H1 (cell line): ENCODE data around the gene TUG1. TPM values are rescaled to one million over a fixed set of nuclear protein-coding genes. Genes with fewer than 3 reads are reported as not detected.
A peak's percentile ranks its signal among the peaks of the same experiment; 100 is the strongest.

Experiments
- ATF2 ChIP-seq: IDR thresholded peaks from 2 replicates; pipeline ENCODE4 v1.6.1; 2012; ENCODE audit warnings: low read length, inconsistent platforms
- CHD7 ChIP-seq: fragments of 300-600 bp; sonication (generic); IDR thresholded peaks from 2 replicates; pipeline ENCODE4 v1.7.1; 2012; ENCODE audit warnings: low read length, moderate library complexity, mild to moderate bottlenecking, inconsistent platforms; ENCODE audit not compliant: insufficient replicate concordance
- POLR2A ChIP-seq, 2 experiments: IDR thresholded peaks; 1 replicate in 1 of 2; 2 replicates in 1 of 2; pipeline ENCODE4 v1.6.1; 2011; ENCODE audit warnings: low read depth in 2 of 2, low read length in 2 of 2, mild to moderate bottlenecking in 2 of 2; ENCODE audit errors: control extremely low read depth in 1 of 2
- RAD21 ChIP-seq, 2 experiments: IDR thresholded peaks in 1 of 2; conservative IDR thresholded peaks in 1 of 2; 2 replicates each; pipeline ENCODE4 v1.6.1; 2011; ENCODE audit warnings: low read depth in 2 of 2, low read length in 2 of 2, improper control_type of control experiment in 1 of 2, inconsistent platforms in 1 of 2, mild to moderate bottlenecking in 1 of 2, moderate library complexity in 1 of 2
- RBBP5 ChIP-seq: IDR thresholded peaks from 2 replicates; pipeline ENCODE4 v1.7.1; 2012; ENCODE audit warnings: low read depth, mild to moderate bottlenecking, inconsistent platforms, low read length, moderate library complexity, borderline replicate concordance
- SP2 ChIP-seq: IDR thresholded peaks from 2 replicates; pipeline ENCODE4 v1.6.1; 2012; ENCODE audit warnings: mild to moderate bottlenecking, low read length, inconsistent platforms
- TEAD4 ChIP-seq: IDR thresholded peaks from 2 replicates; pipeline ENCODE4 v1.6.1; 2012; ENCODE audit warnings: low read depth, low read length, inconsistent platforms, mixed read lengths
- polyA plus RNA-seq, 7 experiments: library from polyadenylated mRNA; depleted of rRNA in 3 of 7; stranded (reverse) in 5 of 7; unstranded in 2 of 7; fragments of >200 nt in 5 of 7; fragments of 200-250 nt in 2 of 7; gene quantifications; 1 replicate in 5 of 7; 2 replicates in 1 of 7; 4 replicates in 1 of 7; pipeline versions ENCODE4 v1.2.1 to v1.2.3, GENCODE V29; 2011 to 2013; ENCODE audit warnings: missing spikeins in 2 of 7, mixed read lengths in 2 of 7
- total RNA-seq: library from RNA; stranded (reverse); fragmentation: NEBNext Ultra II Directional; extraction: Animal tissue kit (Norgen Biotek cat#: 25700); gene quantifications from 2 replicates; pipeline ENCODE4 v1.2.1, GENCODE V29; 2021

TUG1 gene
- total and polyA plus RNA-seq, 2 of the 8 experiments (the other 6 are each of a cell fraction or from before 2014, with no cell fraction given) = 119 to 129 TPM

GRCh38 chr22:30968015-30968923 is 796 bp upstream of the TUG1 start, which contains the start of gene MORC2 (continued):
- TF ChIP-seq CHD7 (no peak), RAD21 (IDR thresholded peaks at IDR 0.05 in 1 of 2, conservative IDR thresholded peaks at IDR 0.05 in 1 of 2; ENCODE audit: low read depth in 2 of 2, low read length in 2 of 2) (no peak), TEAD4 (no peak), SP2 (no peak), RBBP5 (no peak), POLR2A (IDR thresholded peaks at IDR 0.05; ENCODE audit: control extremely low read depth in 1 of 2, low read depth in 2 of 2, low read length in 2 of 2) (peak in 1 of 2 experiments; percentile 51; a peak in 2 of 3 replicates), ATF2 (no peak)
